SKM-1 (cell line): Measurements from ENCODE around the gene KCNH1.
"Not testable (repeated sequence)": the region's sequence is repeated elsewhere in the genome, so short reads cannot be mapped to it uniquely, and the experiment has no call there.

ENCODE experiments used
- DNase-seq: peaks from one replicate; lab custom pipeline; 2025; ENCODE audit not compliant: unreplicated experiment; lab: John Stamatoyannopoulos, UW

Gene KCNH1

GRCh38 chr1:211011128-211011527, 122.8 kb downstream of the KCNH1 start:
- not testable (repeated sequence) for DNase-seq

GRCh38 chr1:211009944-211010343, 124.0 kb downstream of the KCNH1 start:
- no peak for DNase-seq

DNA sequence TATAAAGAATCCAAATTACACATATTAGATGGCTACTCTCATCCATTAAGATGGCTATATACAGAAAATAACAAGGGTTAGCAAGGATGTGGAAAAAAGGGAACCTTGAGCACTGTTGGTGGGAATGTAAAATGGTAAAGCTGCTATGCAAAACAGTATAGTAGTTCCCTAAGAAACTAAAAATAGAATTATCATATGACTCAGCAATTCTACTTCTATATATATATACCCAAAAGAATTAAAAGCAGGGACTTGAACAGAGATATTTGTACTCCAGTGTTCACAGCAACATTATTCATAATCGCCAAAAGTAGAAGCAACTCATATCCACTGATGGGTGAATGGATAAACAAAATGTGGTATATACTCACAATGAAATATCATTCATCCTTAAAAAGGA, 126.1 kb downstream of the KCNH1 start:
- DNase-seq = no peak

- not testable (repeated sequence) for DNase-seq
These were observed 138.0 kb downstream of the KCNH1 start for GRCh38 chr1:210995931-210996330.

DNA sequence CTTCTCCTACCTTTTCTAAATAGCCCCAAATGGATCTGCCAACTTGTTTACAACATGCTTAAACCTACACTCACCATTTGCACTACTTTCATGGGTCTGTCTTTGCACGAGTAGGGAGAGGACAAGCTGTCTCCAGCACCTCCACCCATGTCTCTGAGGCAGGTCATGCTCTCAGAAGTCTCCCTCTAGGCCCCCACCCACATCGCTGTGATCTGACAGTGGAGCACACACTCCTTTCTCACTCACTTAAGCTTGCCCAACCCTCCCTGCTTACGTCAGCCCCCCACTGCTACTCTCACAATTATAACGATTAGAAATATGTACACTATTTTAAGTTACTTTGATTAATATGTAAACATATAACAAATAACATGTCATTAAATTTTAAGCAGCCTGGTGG, 141.1 kb downstream of the KCNH1 start:
- DNase-seq = no peak

GRCh38 chr1:210989905-210990304, 144.0 kb downstream of the KCNH1 start:
- no peak for DNase-seq

DNA sequence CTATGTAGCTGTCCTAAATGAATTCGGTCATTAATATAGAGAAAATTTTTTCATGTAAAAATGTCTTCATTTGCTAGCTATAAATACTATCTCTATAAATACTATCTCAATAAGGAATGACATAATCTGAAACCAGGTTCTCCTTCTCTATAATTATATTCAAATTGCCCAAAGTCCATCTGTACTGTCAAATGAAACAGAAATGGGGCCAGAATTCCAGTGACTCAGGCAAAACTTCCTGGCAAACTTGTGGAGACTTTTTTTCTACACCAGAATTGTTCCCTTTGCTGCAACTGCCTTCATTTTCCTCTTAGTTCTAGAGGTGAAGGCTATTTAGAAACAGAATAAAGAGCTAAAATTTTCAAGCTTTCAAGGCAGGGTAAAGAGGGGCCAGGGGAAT, 152.5 kb downstream of the KCNH1 start:
- DNase-seq = no peak

DNA sequence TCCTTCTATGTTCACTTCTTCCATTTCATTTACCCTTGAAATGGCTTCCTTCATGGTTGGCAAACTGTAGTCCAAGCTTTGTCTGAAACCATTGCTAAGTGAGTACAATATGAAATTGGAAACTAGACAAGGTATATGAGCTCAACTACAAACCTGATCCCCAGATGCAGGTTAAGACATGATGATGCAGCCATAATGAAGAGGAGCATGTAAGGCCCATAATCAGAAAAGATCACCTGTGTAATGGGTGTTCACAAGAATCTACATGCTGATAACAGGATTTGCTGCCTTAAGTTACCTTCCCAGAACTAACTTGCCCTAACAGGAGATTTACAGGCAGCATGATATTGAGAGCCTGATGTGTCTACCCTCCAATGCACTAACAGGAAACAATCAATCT, 153.9 kb downstream of the KCNH1 start:
- no peak for DNase-seq

- no peak for DNase-seq
These were observed 155.0 kb downstream of the KCNH1 start for GRCh38 chr1:210978974-210979354.

DNA sequence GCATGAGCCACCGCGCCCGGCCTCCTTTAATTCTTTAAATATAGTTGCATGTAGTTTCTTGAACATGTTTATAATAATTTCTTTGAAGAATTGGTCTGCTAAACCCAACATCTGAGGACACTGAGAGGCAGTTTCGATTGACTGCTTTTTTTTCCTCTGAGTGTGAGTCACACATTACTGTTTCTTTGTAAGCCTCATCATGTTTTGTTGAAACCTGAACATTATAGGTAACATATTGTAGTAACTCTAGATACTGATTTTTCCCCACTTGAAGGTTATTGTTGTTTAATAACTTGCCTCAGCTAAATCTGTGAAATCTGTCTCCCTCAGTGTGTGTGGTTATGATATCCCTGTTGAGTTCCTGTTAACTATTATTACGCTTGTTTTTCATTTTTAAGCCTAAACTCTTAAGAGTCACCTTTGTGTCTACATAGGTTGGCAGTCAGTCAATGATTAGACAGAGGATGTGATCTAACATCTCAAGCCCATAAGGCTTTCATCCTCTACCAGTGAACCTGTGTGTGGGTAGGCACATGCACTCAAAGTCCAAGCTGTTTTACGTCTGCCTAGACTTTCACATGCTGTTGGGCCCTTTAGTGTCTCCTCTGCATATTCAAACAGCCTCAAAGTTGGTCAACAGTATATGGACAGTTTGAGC, 155.5 kb downstream of the KCNH1 start:
- no peak for DNase-seq

- DNase-seq = no peak
These were observed 182.7 kb downstream of the KCNH1 start for GRCh38 chr1:210951279-210951678.

GRCh38 chr1:210949940-210950546, 183.9 kb downstream of the KCNH1 start:
- DNase-seq = peak; percentile 14

DNA sequence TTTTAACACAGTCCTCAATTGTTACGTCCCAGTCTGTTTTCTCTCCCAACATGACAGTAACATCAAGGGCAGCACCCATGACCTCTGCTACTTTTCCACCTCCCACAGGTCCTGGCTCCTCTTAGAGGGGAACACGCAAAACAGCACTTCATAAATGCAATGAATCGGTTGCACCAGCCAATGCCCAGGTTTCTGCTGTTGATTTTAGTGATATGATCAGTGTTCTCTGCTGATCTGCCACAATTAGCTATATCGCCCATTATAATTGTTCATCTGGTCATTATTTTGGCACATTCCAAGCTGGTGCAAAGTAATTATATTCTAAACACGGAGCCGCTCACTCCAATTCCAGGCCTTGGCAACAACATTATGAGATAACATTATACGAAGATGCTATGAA, 184.5 kb downstream of the KCNH1 start:
- DNase-seq = no peak

DNA sequence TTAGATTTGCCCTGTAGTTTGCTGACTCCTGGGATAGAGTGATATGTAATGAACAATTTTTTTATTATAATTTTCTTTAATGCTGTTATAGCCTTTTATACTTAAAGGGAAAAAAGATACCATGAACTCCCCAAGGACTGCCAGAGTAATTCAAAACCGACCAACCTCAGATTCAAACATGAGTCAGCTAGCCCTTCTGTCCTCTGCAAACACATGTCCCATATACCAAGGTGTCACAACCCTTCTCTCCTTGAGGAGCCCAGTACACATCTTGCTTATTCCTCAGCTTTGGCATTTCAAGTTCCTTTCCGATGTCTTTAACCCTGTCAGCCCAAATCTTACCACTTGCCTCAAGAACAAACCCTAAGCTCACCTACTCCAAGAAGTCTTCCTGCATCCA, 184.9 kb downstream of the KCNH1 start:
- DNase-seq = no peak

DNA sequence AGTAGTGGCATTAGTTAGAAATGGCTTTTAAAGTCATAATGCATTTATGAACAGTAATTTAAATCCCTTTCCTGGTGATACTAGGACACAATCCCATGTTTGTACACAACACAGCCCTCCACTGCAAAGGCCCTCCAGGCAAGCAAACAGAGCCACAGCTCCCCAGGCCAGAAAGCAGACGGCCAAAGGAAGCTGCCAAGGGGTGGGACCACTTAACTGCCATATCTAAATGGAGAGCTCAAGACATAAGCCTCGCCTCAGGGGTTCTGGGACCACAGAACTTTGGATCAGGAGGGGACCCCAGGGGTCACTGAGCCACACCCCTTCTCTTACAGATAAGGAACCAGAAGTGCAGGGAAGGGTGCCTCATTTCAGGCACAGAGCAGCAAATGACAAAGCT, 189.7 kb downstream of the KCNH1 start:
- DNase-seq = no peak

DNA sequence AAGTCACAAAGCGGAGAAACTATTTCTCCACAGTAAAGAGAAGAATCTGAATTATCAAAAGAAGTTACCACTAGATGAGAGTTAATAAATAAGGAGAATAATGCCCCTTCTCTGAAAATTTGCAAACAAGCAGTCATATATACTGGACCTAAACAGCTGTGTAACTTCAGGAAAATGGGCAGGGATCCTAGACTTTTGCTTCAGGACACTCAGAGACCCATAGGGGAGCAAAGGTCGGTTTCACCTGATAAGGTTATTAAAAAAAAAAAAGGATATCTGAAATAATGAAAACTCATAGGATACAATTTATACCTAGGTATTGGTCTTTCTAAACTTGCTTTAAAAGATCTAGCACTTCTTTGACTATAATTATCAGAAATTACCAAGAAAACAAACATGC, 191.4 kb downstream of the KCNH1 start:
- no peak for DNase-seq

GRCh38 chr1:210940081-210940617, 193.8 kb downstream of the KCNH1 start:
- no peak for DNase-seq

DNA sequence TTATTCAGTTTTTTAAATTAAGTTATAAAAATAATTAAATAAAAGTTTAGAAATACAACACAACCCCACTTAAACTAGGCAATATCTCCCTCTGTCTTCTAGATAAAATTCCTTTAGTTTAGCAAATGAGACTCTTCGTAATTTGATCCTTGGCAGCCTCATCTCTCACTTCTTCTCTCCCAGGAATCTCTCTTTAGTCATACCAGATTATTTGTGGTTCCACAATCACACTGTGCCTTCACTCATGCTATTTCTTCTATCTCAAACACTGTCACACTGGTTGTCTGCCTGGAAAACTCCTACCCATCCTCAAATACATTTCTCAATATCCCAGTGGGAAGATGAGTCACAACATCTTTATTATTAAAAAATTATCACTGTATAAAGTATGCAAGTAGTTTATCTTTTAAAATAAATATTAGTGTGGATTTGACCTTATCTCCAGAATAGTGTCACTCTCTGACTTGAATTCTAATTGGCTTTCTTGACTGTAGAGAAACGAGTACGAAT, 195.5 kb downstream of the KCNH1 start:
- DNase-seq = no peak

DNA sequence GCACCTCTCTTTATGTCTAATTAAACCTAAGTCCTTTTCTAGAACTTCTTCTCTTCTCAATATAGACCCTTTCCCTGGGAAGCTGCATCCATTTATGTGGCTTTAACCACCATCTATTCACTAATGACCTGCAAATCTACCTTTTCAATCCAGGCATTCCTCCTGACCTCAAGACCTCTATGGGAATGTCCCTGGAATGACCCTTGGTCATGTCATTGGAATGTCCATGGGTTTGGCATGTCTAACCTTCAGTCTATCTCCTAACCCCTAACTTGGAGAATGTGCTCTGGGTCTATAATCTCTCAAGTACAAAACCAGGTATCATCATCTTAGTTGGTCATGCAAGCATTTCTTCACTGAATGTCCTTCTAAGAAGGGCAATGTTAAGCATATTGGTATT, 196.1 kb downstream of the KCNH1 start:
- no peak for DNase-seq

GRCh38 chr1:210935905-210936304, 198.0 kb downstream of the KCNH1 start:
- no peak for DNase-seq

DNA sequence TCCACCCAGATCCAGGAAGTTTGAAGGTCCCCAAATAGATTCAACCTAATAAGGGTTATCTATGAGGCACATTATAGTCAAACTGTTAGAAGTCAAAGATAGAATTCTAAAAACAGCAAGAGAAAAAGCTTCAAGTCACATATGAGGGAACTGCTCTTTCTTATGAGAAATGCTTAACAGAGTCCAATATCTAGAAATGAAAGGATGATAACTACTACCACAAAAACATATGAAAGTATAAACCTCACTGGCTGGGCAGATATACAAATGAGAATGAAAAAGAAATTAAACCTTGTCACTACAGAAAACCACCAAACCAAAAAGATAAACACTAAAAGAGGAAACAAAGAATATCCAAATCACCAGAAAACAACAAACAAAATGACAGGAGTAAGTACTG, 201.8 kb downstream of the KCNH1 start:
- no peak for DNase-seq

GRCh38 chr1:210922666-210923065, 211.3 kb downstream of the KCNH1 start:
- DNase-seq = no peak
